Measurements from ENCODE around the gene ATP5MK. TPM values are rescaled to one million over a fixed set of nuclear protein-coding genes. Genes with fewer than 3 reads are reported as not detected.
A peak's percentile ranks its signal among the peaks of the same experiment; 100 is the strongest.

ATP5MK gene
- total and polyA plus RNA-seq, 2 of the 8 experiments (the other 6 are each of a cell fraction or from before 2014, with no cell fraction given), result 280 to 312 TPM

DNA sequence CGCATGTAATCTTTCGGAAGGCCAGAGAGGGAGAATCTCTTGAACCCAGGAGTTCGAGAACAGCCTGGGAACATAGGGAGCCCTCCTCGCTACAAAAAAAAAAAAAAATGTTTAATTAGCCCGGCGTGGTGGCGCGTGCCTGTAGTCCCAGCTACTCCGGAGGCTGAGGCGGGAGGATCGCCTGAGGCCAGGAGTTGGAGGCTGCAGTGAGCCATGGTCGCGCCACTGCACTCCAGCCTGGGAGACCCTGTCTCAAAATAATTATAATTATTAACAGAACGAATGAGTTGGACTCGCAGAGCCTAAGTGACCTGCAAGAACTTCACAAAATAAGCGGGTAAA, 46.1 kb downstream of the ATP5MK start:
- TF ChIP-seq ASH2L (IDR thresholded peaks at IDR 0.05; ENCODE audit: low read length) (no peak), KDM1A (IDR thresholded peaks at IDR 0.05; ENCODE audit: borderline replicate concordance, low read length) (0 out of 2 replicates have a peak, but pooled peaks have one; percentile 56)
- no peak overlapping the region for H2AFZ ChIP-seq (ENCODE audit: low read length)
- H3K9ac ChIP-seq (replicated peaks in 1 of 4; ENCODE audit: extremely low read depth in 1 of 4, low read depth in 3 of 4, low read length in 3 of 4), result peak overlapping the region in 3 of 4 experiments; percentile 71 to 82 (median 76); a peak in 3 of 7 replicates
- no peaks in the 10 kb centered on the region for H3K9me3 ChIP-seq (ENCODE audit: insufficient read depth in 2 of 2, low read depth in 1 of 2, low read length in 1 of 2)
- H4K8ac ChIP-seq (ENCODE audit: extremely low read depth, insufficient read depth, low read length), result no peak overlapping the region
- H2BK15ac ChIP-seq (ENCODE audit: low read length), result no peak overlapping the region
- FAIRE-seq (no peak), DNase-seq (ENCODE audit: low read depth in 1 of 2, low spot score in 2 of 2) (no peak)
- WGBS, 2 experiments (ENCODE audit: extremely low coverage in 1 of 2, insufficient coverage in 1 of 2, insufficient read length in 1 of 2, insufficient replicate concordance in 2 of 2, low coverage in 1 of 2, low lambda C conversion rate in 2 of 2, missing lambda C conversion rate in 1 of 2), result 67% methylated on average over 16 of the region's 16 CpGs; no CpG with 5 or more reads in 1 of the 2 experiments
- H3K79me2 ChIP-seq (ENCODE audit: control insufficient read depth in 1 of 2, insufficient read depth in 2 of 2, low read length in 2 of 2), result peaks cover 0 to 4% of the 10 kb centered on the region in 2 experiments; a peak in 2 of 4 replicates
- peaks cover 2% of the 10 kb centered on the region; the same call in 1 of the 2 replicates for H3K23me2 ChIP-seq (ENCODE audit: low read depth, low read length)
- H2BK20ac ChIP-seq (ENCODE audit: low read length), result no peak overlapping the region
- peaks cover 0 to 3% (median 1%) of the 10 kb centered on the region in 4 experiments; a peak in 4 of 7 replicates for H3K4me1 ChIP-seq (replicated peaks in 1 of 4; ENCODE audit: control insufficient read depth in 3 of 4, insufficient read depth in 4 of 4, low read length in 3 of 4)
- no peak overlapping the region for H2BK5ac ChIP-seq (ENCODE audit: low read depth, low read length)
- ChIA-PET POLR2A (ENCODE audit: partially characterized antibody) (interaction anchor here (0.6 to 2.7 kb wide), 5 partner anchors 18 to 647 kb away, joined by 3 to 14 read pairs (median 3); partner anchors contain the start of gene TAF5), CTCF (ENCODE audit: partially characterized antibody) (interaction anchor here (0.7 kb wide), 1 partner anchor 28 kb away, joined by 6 read pairs; no protein-coding TSS in a partner anchor)
- no peak overlapping the region for H2BK120ac ChIP-seq (replicated peaks; ENCODE audit: low read depth, low read length)
- H3K14ac ChIP-seq (ENCODE audit: insufficient read length), result no peak overlapping the region
- no peak overlapping the region for H3K18ac ChIP-seq (ENCODE audit: extremely low read depth, low read length)
- H3K56ac ChIP-seq (replicated peaks; ENCODE audit: insufficient read length, low read depth, low read length), result peak overlapping the region; percentile 6
- H3K4ac ChIP-seq (replicated peaks; ENCODE audit: insufficient read length, low read depth, low read length), result no peak overlapping the region
- peaks cover 0 to 25% (median 14%) of the 10 kb centered on the region in 4 experiments; a peak in 7 of 8 replicates for H3K36me3 ChIP-seq (ENCODE audit: control insufficient read depth in 2 of 4, insufficient read depth in 4 of 4, low read length in 3 of 4)
- peak overlapping the region; percentile 72 to 83 (median 76) for H3K4me3 ChIP-seq (ENCODE audit: extremely low read depth in 1 of 4, insufficient read depth in 2 of 4, low read depth in 3 of 4, low read length in 4 of 4)
- no peak overlapping the region for H2BK12ac ChIP-seq (ENCODE audit: low read depth, low read length)
- no peak overlapping the region for H4K5ac ChIP-seq (ENCODE audit: insufficient read length, low read depth, low read length)
- H3K23ac ChIP-seq (ENCODE audit: insufficient read length), result no peak overlapping the region
- H4K20me1 ChIP-seq (replicated peaks in 1 of 2; ENCODE audit: control insufficient read depth in 1 of 2, insufficient read depth in 2 of 2, low read length in 2 of 2), result no peaks in the 10 kb centered on the region
- H3K4me2 ChIP-seq (ENCODE audit: insufficient read depth in 1 of 2, low read depth in 2 of 2, low read length in 2 of 2), result peak overlapping the region; percentile 72 to 83
- no peaks in the 10 kb centered on the region for H3K27me3 ChIP-seq (replicated peaks in 1 of 4; ENCODE audit: control insufficient read depth in 3 of 4, extremely low read depth in 1 of 4, insufficient read depth in 3 of 4, low read length in 3 of 4)
- no peak overlapping the region for H2AK5ac ChIP-seq (ENCODE audit: low read depth, low read length)
- H3K27ac ChIP-seq (ENCODE audit: low read depth, low read length), result 0 out of 2 replicates have a peak overlapping the region, but pooled peaks have one; percentile 45
- no peaks in the 10 kb centered on the region for H3K79me1 ChIP-seq (ENCODE audit: low read depth, low read length)
- H4K91ac ChIP-seq (replicated peaks; ENCODE audit: insufficient read length, low read length), result no peak overlapping the region

MicroRNAs within 50 kb of the gene (microRNA counts, 767-probe panel; counts per million panel counts)
- 879 counts per million, percentile 95 among the panel's probes with 10 or more counts for microRNA hsa-miR-1307-3p

Small RNA genes lying within 50 kb of the gene (microRNA-seq; reads per million reads assigned to microRNA genes)
- gene MIR1307 (ENCODE audit: borderline microRNAs expressed in 2 of 2, borderline number of aligned reads in 2 of 2, borderline replicate concordance in 1 of 2), result 417 to 737 reads per million in 2 experiments

Other genes starting within 250 kb of the ATP5MK start
- 84.2 and 106 TPM in 2 replicates for gene NT5C2, start 203.2 kb downstream of the ATP5MK start, total RNA-seq (2021; fragmentation: NEBNext Ultra II Directional; extraction: Animal tissue kit (Norgen Biotek cat#: 25700))
- 29.4 and 35.2 TPM in 2 replicates for gene NT5C2, start 203.2 kb downstream of the ATP5MK start, polyA plus RNA-seq (2011; rRNA removed)
- gene RPEL1, start 150.6 kb downstream of the ATP5MK start, total RNA-seq (2021; fragmentation: NEBNext Ultra II Directional; extraction: Animal tissue kit (Norgen Biotek cat#: 25700)), result not detected in 2 replicates
- 0.12 and 0.13 TPM in 2 replicates for gene RPEL1, start 150.6 kb downstream of the ATP5MK start, polyA plus RNA-seq (2011; rRNA removed)
- 17.4 and 18.1 TPM in 2 replicates for gene INA, start 119.3 kb downstream of the ATP5MK start, total RNA-seq (2021; fragmentation: NEBNext Ultra II Directional; extraction: Animal tissue kit (Norgen Biotek cat#: 25700))
- 13.4 and 17.1 TPM in 2 replicates for gene INA, start 119.3 kb downstream of the ATP5MK start, polyA plus RNA-seq (2011; rRNA removed)
- 16.2 and 18.6 TPM in 2 replicates for gene PCGF6, start 45.3 kb downstream of the ATP5MK start, total RNA-seq (2021; fragmentation: NEBNext Ultra II Directional; extraction: Animal tissue kit (Norgen Biotek cat#: 25700))
- gene PCGF6, start 45.3 kb downstream of the ATP5MK start, polyA plus RNA-seq (2011; rRNA removed), result 4.0 and 6.9 TPM in 2 replicates
- 14.5 and 15.6 TPM in 2 replicates for gene TAF5, start 28.5 kb downstream of the ATP5MK start, total RNA-seq (2021; fragmentation: NEBNext Ultra II Directional; extraction: Animal tissue kit (Norgen Biotek cat#: 25700))
- gene TAF5, start 28.5 kb downstream of the ATP5MK start, polyA plus RNA-seq (2011; rRNA removed), result 4.0 and 5.8 TPM in 2 replicates
- gene PDCD11, start 151 bp upstream of the ATP5MK start, total RNA-seq (2021; fragmentation: NEBNext Ultra II Directional; extraction: Animal tissue kit (Norgen Biotek cat#: 25700)), result 78.5 and 79.1 TPM in 2 replicates
- gene PDCD11, start 151 bp upstream of the ATP5MK start, polyA plus RNA-seq (2011; rRNA removed), result 18.1 and 24.3 TPM in 2 replicates
- gene CALHM2, start 55.9 kb upstream of the ATP5MK start, total RNA-seq (2021; fragmentation: NEBNext Ultra II Directional; extraction: Animal tissue kit (Norgen Biotek cat#: 25700)), result 1.2 and 1.9 TPM in 2 replicates
- gene CALHM2, start 55.9 kb upstream of the ATP5MK start, polyA plus RNA-seq (2011; rRNA removed), result 2.4 and 2.5 TPM in 2 replicates
- gene CALHM1, start 62.4 kb upstream of the ATP5MK start, total RNA-seq (2021; fragmentation: NEBNext Ultra II Directional; extraction: Animal tissue kit (Norgen Biotek cat#: 25700)), result 0.34 TPM in 1 of 2 replicates, not detected in the other
- gene CALHM1, start 62.4 kb upstream of the ATP5MK start, polyA plus RNA-seq (2011; rRNA removed), result 0.29 and 0.49 TPM in 2 replicates
- gene CALHM3, start 82.8 kb upstream of the ATP5MK start, total RNA-seq (2021; fragmentation: NEBNext Ultra II Directional; extraction: Animal tissue kit (Norgen Biotek cat#: 25700)), result 0.17 TPM in 1 of 2 replicates, not detected in the other
- 0.42 and 0.60 TPM in 2 replicates for gene CALHM3, start 82.8 kb upstream of the ATP5MK start, polyA plus RNA-seq (2011; rRNA removed)
- gene NEURL1, start 97.2 kb upstream of the ATP5MK start, total RNA-seq (2021; fragmentation: NEBNext Ultra II Directional; extraction: Animal tissue kit (Norgen Biotek cat#: 25700)), result 0.58 and 0.73 TPM in 2 replicates
- 0.52 and 0.54 TPM in 2 replicates for gene NEURL1, start 97.2 kb upstream of the ATP5MK start, polyA plus RNA-seq (2011; rRNA removed)

Measured in H1 (cell line).